ENCODE measurements around the gene TAX1BP3. TPM values are rescaled to one million over a fixed set of nuclear protein-coding genes. Genes with fewer than 3 reads are reported as not detected.

Gene TAX1BP3
- total RNA-seq, 1 experiment from 2014 or later, result 122 TPM

DNA sequence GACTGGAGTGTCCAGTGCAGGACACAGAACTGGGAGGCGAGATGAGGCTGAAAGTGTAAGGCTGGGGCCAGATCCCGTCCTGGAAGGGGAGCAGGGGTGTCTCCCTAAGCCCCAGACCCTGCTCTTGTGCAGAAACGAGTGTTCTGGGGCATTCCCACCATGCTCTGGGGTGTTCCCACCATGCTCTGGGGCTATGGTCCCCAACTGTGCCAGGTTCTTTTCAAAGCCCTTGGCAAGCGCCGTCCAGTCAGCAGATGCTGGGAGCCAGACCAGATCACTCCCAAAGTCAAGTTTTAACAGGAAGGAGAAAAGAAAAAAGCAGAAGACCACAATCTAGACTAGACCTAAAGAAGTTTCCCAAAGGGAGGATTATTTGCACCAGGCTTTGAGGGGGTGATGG lies 2.5 kb downstream of the TAX1BP3 start:
- Histone ChIP-seq H3K4me1 (ENCODE audit: control insufficient read depth, insufficient read depth, low read length) (0 out of 2 replicates have a peak, but pooled peaks cover 7% of the 10 kb centered on the region), H3K9me3 (ENCODE audit: control insufficient read depth, insufficient read depth, low read depth, low read length) (no peaks in the 10 kb centered on the region), H3K36me3 (ENCODE audit: control insufficient read depth, insufficient read depth, low read length) (peaks cover 10% of the 10 kb centered on the region; the same call in 1 of the 2 replicates), H3K27ac (ENCODE audit: low read length) (no peak overlapping the region), H3K27me3 (ENCODE audit: control insufficient read depth, insufficient read depth, low read length) (no peaks in the 10 kb centered on the region), H3K4me3 (ENCODE audit: low read depth in 2 of 2, low read length in 2 of 2) (no peak overlapping the region)
- ATAC-seq (no peak), DNase-seq (ENCODE audit: low read depth, low spot score) (no peak)
- no peak for TF ChIP-seq TCF7L2 (IDR thresholded peaks at IDR 0.05; ENCODE audit: low read depth, low read length)
- no peak for TF ChIP-seq SIN3A (IDR thresholded peaks at IDR 0.05; ENCODE audit: borderline replicate concordance, insufficient read depth, low read depth, low read length)
- TF ChIP-seq POLR2AphosphoS5 (IDR thresholded peaks at IDR 0.05; ENCODE audit: low read depth, low read length), result no peak
- TF ChIP-seq, protein P1, sequence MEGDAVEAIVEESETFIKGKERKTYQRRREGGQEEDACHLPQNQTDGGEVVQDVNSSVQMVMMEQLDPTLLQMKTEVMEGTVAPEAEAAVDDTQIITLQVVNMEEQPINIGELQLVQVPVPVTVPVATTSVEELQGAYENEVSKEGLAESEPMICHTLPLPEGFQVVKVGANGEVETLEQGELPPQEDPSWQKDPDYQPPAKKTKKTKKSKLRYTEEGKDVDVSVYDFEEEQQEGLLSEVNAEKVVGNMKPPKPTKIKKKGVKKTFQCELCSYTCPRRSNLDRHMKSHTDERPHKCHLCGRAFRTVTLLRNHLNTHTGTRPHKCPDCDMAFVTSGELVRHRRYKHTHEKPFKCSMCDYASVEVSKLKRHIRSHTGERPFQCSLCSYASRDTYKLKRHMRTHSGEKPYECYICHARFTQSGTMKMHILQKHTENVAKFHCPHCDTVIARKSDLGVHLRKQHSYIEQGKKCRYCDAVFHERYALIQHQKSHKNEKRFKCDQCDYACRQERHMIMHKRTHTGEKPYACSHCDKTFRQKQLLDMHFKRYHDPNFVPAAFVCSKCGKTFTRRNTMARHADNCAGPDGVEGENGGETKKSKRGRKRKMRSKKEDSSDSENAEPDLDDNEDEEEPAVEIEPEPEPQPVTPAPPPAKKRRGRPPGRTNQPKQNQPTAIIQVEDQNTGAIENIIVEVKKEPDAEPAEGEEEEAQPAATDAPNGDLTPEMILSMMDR (IDR thresholded peaks at IDR 0.05), result no peak
- TF ChIP-seq, protein P2, sequence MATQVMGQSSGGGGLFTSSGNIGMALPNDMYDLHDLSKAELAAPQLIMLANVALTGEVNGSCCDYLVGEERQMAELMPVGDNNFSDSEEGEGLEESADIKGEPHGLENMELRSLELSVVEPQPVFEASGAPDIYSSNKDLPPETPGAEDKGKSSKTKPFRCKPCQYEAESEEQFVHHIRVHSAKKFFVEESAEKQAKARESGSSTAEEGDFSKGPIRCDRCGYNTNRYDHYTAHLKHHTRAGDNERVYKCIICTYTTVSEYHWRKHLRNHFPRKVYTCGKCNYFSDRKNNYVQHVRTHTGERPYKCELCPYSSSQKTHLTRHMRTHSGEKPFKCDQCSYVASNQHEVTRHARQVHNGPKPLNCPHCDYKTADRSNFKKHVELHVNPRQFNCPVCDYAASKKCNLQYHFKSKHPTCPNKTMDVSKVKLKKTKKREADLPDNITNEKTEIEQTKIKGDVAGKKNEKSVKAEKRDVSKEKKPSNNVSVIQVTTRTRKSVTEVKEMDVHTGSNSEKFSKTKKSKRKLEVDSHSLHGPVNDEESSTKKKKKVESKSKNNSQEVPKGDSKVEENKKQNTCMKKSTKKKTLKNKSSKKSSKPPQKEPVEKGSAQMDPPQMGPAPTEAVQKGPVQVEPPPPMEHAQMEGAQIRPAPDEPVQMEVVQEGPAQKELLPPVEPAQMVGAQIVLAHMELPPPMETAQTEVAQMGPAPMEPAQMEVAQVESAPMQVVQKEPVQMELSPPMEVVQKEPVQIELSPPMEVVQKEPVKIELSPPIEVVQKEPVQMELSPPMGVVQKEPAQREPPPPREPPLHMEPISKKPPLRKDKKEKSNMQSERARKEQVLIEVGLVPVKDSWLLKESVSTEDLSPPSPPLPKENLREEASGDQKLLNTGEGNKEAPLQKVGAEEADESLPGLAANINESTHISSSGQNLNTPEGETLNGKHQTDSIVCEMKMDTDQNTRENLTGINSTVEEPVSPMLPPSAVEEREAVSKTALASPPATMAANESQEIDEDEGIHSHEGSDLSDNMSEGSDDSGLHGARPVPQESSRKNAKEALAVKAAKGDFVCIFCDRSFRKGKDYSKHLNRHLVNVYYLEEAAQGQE (IDR thresholded peaks at IDR 0.05; ENCODE audit: insufficient read depth in 1 of 2, low read depth in 2 of 2, low read length in 1 of 2), result no peak
- CTCF ChIA-PET, result no interaction called here
- POLR2A ChIA-PET, result no interaction called here
- no TSS peak for BruUV-seq (replicated peaks)
- in situ Hi-C loops (cut with HindIII; ENCODE audit: low pct_unique_long_range_greater_than_20kb, low sequenced_read_pairs) (no loop called here), intact Hi-C loops (cut with micrococcal nuclease; ENCODE audit: unreplicated experiment) (no loop called here)

DNA sequence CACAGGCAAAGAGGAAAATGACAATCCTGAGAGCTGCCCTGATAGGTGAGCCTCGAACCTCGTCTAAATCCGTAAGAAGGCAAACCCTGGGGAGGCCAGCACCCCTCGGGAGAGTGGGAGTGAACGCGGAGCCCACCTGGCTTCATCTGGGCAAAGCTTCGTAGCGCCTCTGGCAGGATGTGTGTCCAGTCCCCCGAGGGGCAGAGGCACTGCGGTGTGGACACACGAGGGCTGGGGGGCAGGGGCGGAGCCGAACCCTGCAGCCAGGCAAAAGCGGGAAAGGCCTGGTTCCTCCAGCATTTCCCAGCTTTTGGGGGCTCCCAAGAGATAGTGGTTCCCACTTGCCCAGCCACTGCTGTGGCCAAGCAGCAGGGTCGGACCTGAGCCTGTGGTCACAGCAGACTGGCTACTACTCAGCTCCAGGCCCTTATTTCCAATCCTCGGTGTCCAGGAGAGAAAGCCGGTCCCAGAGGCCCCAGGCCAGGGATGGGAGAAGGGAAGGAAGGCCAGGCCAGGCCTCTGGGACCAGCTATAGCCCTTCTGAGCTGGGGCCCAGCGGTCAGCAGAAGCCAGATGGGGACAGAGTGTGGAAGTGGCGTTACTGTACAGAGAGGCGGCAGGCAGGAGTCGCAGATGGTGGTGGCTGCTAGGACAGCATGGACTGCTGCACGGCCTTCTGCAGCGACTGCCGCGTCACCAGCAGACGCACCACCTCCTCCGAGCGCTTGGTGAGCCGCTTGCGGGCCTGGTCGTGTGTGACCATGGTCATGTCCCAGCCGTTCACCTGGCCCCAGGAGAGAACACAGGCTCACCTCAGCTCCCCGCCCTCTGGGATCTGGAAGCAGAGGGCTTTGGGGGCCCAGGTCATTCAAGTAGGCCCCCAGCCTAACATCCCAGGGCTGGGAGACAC lies 5.0 kb downstream of the TAX1BP3 start:
- peaks cover 3% of the 10 kb centered on the region; the same call in 1 of the 2 replicates for H3K36me3 ChIP-seq (ENCODE audit: control insufficient read depth, insufficient read depth, low read length)
- H3K9me3 ChIP-seq (ENCODE audit: control insufficient read depth, insufficient read depth, low read depth, low read length), result no peaks in the 10 kb centered on the region
- no peaks in the 10 kb centered on the region for H3K27me3 ChIP-seq (ENCODE audit: control insufficient read depth, insufficient read depth, low read length)
- ATAC-seq (no peak), DNase-seq (ENCODE audit: low read depth, low spot score) (no peak)
- in situ Hi-C loops (cut with HindIII; ENCODE audit: low pct_unique_long_range_greater_than_20kb, low sequenced_read_pairs) (no loop called here), intact Hi-C loops (cut with micrococcal nuclease; ENCODE audit: unreplicated experiment) (no loop called here)
- no peak overlapping the region for H3K27ac ChIP-seq (ENCODE audit: low read length)
- no peak overlapping the region for H3K4me3 ChIP-seq (ENCODE audit: low read depth in 2 of 2, low read length in 2 of 2)
- TF ChIP-seq, protein P2 (IDR thresholded peaks at IDR 0.05; ENCODE audit: insufficient read depth in 1 of 2, low read depth in 2 of 2, low read length in 1 of 2), result no peak
- TF ChIP-seq, protein P1 (IDR thresholded peaks at IDR 0.05), result no peak
- TF ChIP-seq TCF7L2 (IDR thresholded peaks at IDR 0.05; ENCODE audit: low read depth, low read length) (no peak), POLR2AphosphoS5 (IDR thresholded peaks at IDR 0.05; ENCODE audit: low read depth, low read length) (no peak), SIN3A (IDR thresholded peaks at IDR 0.05; ENCODE audit: borderline replicate concordance, insufficient read depth, low read depth, low read length) (no peak)
- H3K4me1 ChIP-seq (ENCODE audit: control insufficient read depth, insufficient read depth, low read length), result peaks cover 21% of the 10 kb centered on the region
- POLR2A ChIA-PET, result no interaction called here
- BruUV-seq (replicated peaks), result no TSS peak
- CTCF ChIA-PET, result interaction anchor here (0.6 to 0.7 kb wide), 2 partner anchors 27 to 1568 kb away, joined by 3 read pairs; partner anchors contain the start of genes CTNS and SHPK
